MM.1S (cell line): ENCODE data around the gene CTSC.

ENCODE experiments used
- DNase-seq: peaks from one replicate; pipeline ENCODE4 v3.0.0-alpha.2; 2015
- H2AFZ ChIP-seq: fragments of 300-600 bp; sonication (generic); 2 replicates; pipeline ENCODE4 v1.6.0; 2016; ENCODE audit warnings: antibody characterized with exemption, low read length
- H3F3A ChIP-seq: fragments of 300-600 bp; sonication (generic); 2 replicates; pipeline ENCODE4 v1.6.1; 2016; ENCODE audit warnings: mild to moderate bottlenecking, antibody characterized with exemption, low read length, moderate library complexity, mixed read lengths; ENCODE audit not compliant: insufficient read depth
- H3K27ac ChIP-seq: fragments of 300-600 bp; sonication (generic); 2 replicates; pipeline ENCODE4 v1.5.1; 2016; ENCODE audit warnings: mild to moderate bottlenecking, low read length
- H3K27me3 ChIP-seq: fragments of 300-600 bp; sonication (generic); replicated peaks from 2 replicates; pipeline ENCODE4 v1.6.0; 2016; ENCODE audit warnings: low read length; ENCODE audit not compliant: insufficient read depth
- H3K36me3 ChIP-seq: fragments of 300-600 bp; sonication (generic); replicated peaks from 2 replicates; pipeline ENCODE4 v1.6.1; 2016; ENCODE audit warnings: mild to moderate bottlenecking, low read length, mixed read lengths; ENCODE audit not compliant: insufficient read depth
- H3K4me1 ChIP-seq: fragments of 300-600 bp; sonication (generic); 2 replicates; pipeline ENCODE4 v1.6.1; 2016; ENCODE audit warnings: low read length, mixed read lengths
- H3K4me2 ChIP-seq: fragments of 300-600 bp; sonication (generic); 2 replicates; pipeline ENCODE4 v1.6.0; 2016; ENCODE audit warnings: low read depth, low read length
- H3K4me3 ChIP-seq: fragments of 300-600 bp; sonication (generic); 2 replicates; pipeline ENCODE4 v1.5.1; 2016; ENCODE audit warnings: low read length, mixed read lengths
- H3K79me2 ChIP-seq: fragments of 300-600 bp; sonication (generic); 2 replicates; pipeline ENCODE4 v1.6.1; 2016; ENCODE audit warnings: mixed run types, low read length, mixed read lengths
- H3K9ac ChIP-seq: fragments of 300-600 bp; sonication (generic); 2 replicates; pipeline ENCODE4 v1.6.1; 2016; ENCODE audit warnings: low read length, mixed read lengths
- H3K9me2 ChIP-seq: fragments of 300-600 bp; sonication (generic); replicated peaks from 2 replicates; pipeline ENCODE4 v1.6.1; 2016; ENCODE audit warnings: mild to moderate bottlenecking, low read length, mixed read lengths; ENCODE audit not compliant: insufficient read depth
- H3K9me3 ChIP-seq: fragments of 300-600 bp; sonication (generic); replicated peaks from 2 replicates; pipeline ENCODE4 v1.6.1; 2016; ENCODE audit warnings: mild to moderate bottlenecking, low read length, mixed read lengths; ENCODE audit not compliant: insufficient read depth
- H4K20me1 ChIP-seq: fragments of 300-600 bp; sonication (generic); 2 replicates; pipeline ENCODE4 v1.6.1; 2016; ENCODE audit warnings: mild to moderate bottlenecking, low read length, moderate library complexity, mixed read lengths; ENCODE audit not compliant: insufficient read depth
- EZH2 ChIP-seq: fragments of 300-600 bp; sonication (generic); optimal IDR thresholded peaks from 2 replicates; pipeline ENCODE3; 2017; ENCODE audit warnings: low read depth, mild to moderate bottlenecking, antibody characterized with exemption, low read length, mixed read lengths
- EZH2phosphoT487 ChIP-seq: fragments of 300-600 bp; sonication (generic); IDR thresholded peaks from 2 replicates; pipeline ENCODE4 v1.6.1; 2018; ENCODE audit warnings: antibody characterized with exemption, low read length
- TF ChIP-seq, protein P1 (sequence below): fragments of 300-600 bp; sonication (generic); IDR thresholded peaks from 2 replicates; pipeline ENCODE4 v1.5.1; 2016; ENCODE audit warnings: antibody characterized with exemption, low read length, mixed read lengths

Gene CTSC

DNA sequence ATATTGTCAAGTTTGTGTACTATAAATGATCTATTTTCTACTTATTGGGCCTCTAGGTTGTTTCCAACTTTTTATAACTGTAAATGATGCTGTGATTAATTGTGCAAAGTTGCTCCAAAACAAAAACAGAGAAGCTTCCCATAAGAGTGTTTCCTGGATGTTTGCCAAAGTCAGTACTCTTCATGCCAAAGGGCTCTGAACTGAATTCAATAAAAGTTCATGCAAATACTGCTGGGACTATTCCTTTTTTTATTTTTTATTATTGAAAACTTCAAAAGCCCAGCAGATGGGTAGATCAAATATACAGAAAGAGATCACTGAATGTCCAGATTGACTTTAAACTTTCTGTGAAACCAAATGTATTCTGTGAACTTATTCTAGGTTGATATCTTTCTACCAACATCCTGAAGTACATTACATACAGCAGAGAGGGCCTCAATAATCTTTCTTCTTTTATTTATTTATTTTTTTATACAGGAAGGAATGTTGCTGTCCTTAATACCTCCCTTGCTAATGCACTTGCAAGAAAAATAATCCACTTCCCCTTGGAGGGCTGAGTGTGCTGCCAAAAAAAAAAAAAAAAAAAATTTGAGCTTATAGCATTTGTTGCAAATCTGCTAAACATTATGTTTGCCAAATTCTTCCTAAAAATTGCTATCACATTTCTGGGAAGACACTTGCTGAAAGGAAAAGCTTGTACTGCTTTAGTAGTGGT, 53.0 kb downstream of the CTSC start:
- Histone ChIP-seq H3K9ac (no peak overlapping the region), H3K36me3 (no peaks in the 10 kb centered on the region), H3K79me2 (no peaks in the 10 kb centered on the region), H3K4me1 (no peaks in the 10 kb centered on the region), H3K9me2 (no peaks in the 10 kb centered on the region), H4K20me1 (no peaks in the 10 kb centered on the region), H3K9me3 (no peaks in the 10 kb centered on the region), H3K27me3 (no peaks in the 10 kb centered on the region), H2AFZ (no peak overlapping the region), H3F3A (no peaks in the 10 kb centered on the region), H3K4me3 (no peak overlapping the region), H3K4me2 (no peak overlapping the region), H3K27ac (no peak overlapping the region)
- no peak for DNase-seq
- no peak for TF ChIP-seq EZH2
- TF ChIP-seq EZH2phosphoT487, result no peak
- TF ChIP-seq, protein P1, sequence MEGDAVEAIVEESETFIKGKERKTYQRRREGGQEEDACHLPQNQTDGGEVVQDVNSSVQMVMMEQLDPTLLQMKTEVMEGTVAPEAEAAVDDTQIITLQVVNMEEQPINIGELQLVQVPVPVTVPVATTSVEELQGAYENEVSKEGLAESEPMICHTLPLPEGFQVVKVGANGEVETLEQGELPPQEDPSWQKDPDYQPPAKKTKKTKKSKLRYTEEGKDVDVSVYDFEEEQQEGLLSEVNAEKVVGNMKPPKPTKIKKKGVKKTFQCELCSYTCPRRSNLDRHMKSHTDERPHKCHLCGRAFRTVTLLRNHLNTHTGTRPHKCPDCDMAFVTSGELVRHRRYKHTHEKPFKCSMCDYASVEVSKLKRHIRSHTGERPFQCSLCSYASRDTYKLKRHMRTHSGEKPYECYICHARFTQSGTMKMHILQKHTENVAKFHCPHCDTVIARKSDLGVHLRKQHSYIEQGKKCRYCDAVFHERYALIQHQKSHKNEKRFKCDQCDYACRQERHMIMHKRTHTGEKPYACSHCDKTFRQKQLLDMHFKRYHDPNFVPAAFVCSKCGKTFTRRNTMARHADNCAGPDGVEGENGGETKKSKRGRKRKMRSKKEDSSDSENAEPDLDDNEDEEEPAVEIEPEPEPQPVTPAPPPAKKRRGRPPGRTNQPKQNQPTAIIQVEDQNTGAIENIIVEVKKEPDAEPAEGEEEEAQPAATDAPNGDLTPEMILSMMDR, result no peak

DNA sequence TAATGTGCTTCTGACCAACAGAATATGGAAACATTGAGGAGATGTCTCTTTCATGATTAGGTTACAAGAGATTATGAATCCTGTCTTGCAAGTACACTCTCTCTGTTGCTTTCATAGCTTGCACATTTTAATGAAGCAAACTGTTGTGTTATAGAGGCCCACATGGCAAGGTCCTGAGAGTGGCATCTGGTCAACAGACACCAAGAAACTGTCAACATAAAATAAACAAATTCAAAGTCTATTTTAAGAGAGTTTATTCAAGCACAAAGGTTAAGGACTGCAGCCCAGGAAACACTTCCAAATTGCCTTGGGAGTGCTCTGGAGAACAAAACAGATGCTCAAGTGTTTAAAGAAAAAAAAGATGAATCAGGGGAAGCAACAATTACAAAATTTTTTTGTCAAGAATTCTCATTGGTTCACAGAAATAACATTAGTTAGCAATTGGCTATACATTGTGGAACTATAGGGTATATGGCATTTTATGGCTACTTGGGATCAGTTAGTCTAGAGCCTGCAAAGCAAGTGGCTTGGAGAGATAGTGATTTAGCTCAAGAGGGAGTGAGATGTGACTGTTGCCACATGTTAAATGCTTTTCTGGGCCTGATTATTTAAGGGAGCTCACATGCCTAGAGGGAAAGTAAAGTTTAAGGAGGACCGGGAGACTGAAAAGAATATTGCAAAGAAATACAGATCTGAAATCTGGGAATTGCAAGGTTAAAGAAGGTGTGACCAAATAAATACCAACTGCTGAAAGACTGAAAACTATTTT, 54.6 kb downstream of the CTSC start:
- H3K36me3 ChIP-seq, result no peaks in the 10 kb centered on the region
- TF ChIP-seq, protein P1, result no peak
- TF ChIP-seq EZH2 (no peak), EZH2phosphoT487 (no peak)
- DNase-seq, result no peak
- no peaks in the 10 kb centered on the region for H3F3A ChIP-seq
- H3K9me3 ChIP-seq, result no peaks in the 10 kb centered on the region
- no peaks in the 10 kb centered on the region for H3K79me2 ChIP-seq
- H3K27me3 ChIP-seq, result no peaks in the 10 kb centered on the region
- no peaks in the 10 kb centered on the region for H4K20me1 ChIP-seq
- no peak overlapping the region for H3K27ac ChIP-seq
- no peaks in the 10 kb centered on the region for H3K9me2 ChIP-seq
- no peak overlapping the region for H3K4me2 ChIP-seq
- no peaks in the 10 kb centered on the region for H3K4me1 ChIP-seq
- no peak overlapping the region for H3K9ac ChIP-seq
- H2AFZ ChIP-seq, result no peak overlapping the region
- no peak overlapping the region for H3K4me3 ChIP-seq

DNA sequence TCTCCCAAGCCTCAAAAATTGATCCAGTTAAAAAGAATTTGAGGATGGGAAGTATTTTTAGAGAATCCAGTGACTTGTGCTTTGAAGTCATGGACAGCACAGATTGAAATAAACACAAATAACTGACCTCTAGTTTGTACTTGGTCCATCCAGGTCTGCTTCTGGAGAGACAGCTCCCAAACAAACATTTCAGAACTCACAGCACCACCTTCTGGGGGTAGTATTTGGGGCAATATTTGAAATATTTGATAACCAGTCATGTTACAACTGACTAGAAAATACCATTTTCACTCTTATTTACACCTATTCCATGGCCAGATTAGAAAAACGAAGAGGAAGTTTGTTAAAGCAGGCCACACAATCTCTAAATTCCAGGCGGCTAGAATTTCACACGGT, 56.2 kb downstream of the CTSC start:
- H3F3A ChIP-seq, result no peaks in the 10 kb centered on the region
- no peaks in the 10 kb centered on the region for H3K79me2 ChIP-seq
- no peak overlapping the region for H3K4me2 ChIP-seq
- TF ChIP-seq EZH2phosphoT487, result no peak
- TF ChIP-seq, protein P1, result no peak
- no peak for TF ChIP-seq EZH2
- no peaks in the 10 kb centered on the region for H3K27me3 ChIP-seq
- H3K4me3 ChIP-seq, result no peak overlapping the region
- no peak for DNase-seq
- no peak overlapping the region for H2AFZ ChIP-seq
- H3K4me1 ChIP-seq, result no peaks in the 10 kb centered on the region
- no peak overlapping the region for H3K27ac ChIP-seq
- no peaks in the 10 kb centered on the region for H4K20me1 ChIP-seq
- no peak overlapping the region for H3K9ac ChIP-seq
- H3K36me3 ChIP-seq, result no peaks in the 10 kb centered on the region
- H3K9me3 ChIP-seq, result no peaks in the 10 kb centered on the region
- H3K9me2 ChIP-seq, result no peaks in the 10 kb centered on the region
